Stimulated activated CD8-positive, alpha-beta memory T cell treated with anti-CD3 and anti-CD28 coated beads, Interleukin-4, amount 100 ng/mL, for 4 hours (primary cell): ENCODE measurements around the gene IQSEC2.

Source experiments
- DNase-seq, 2 donors: peaks; one replicate each; pipeline ENCODE4 v3.0.0-alpha.2; 2020; ENCODE audit warnings: low read depth in 2 of 2, low spot score in 1 of 2

Gene IQSEC2

GRCh38 chrX:53268173-53268572 is 13.2 kb downstream of the IQSEC2 start:
- no peak for DNase-seq

- no peak for DNase-seq
Measured at GRCh38 chrX:53266914-53267313, 14.5 kb downstream of the IQSEC2 start.

- no peak for DNase-seq
Measured at GRCh38 chrX:53265771-53266574, 15.4 kb downstream of the IQSEC2 start.

- DNase-seq, result no peak
Measured at GRCh38 chrX:53263597-53264094, 17.7 kb downstream of the IQSEC2 start.

- DNase-seq, result no peak
Measured at GRCh38 chrX:53262918-53263394, 18.4 kb downstream of the IQSEC2 start.

GRCh38 chrX:53262189-53262917 is 19.0 kb downstream of the IQSEC2 start:
- DNase-seq, result no peak

GRCh38 chrX:53261355-53261972 is 19.9 kb downstream of the IQSEC2 start:
- DNase-seq, result no peak

- DNase-seq, result no peak
Measured at GRCh38 chrX:53260836-53261235, 20.5 kb downstream of the IQSEC2 start.

- no peak for DNase-seq
Measured at GRCh38 chrX:53257670-53258423, 23.5 kb downstream of the IQSEC2 start.

- no peak for DNase-seq
Measured at GRCh38 chrX:53257166-53257565, 24.2 kb downstream of the IQSEC2 start.

GRCh38 chrX:53256446-53257041 is 24.8 kb downstream of the IQSEC2 start:
- DNase-seq, result no peak

- DNase-seq, result no peak
Measured at GRCh38 chrX:53255738-53256191, 25.6 kb downstream of the IQSEC2 start.

GRCh38 chrX:53254570-53255461 is 26.6 kb downstream of the IQSEC2 start:
- no peak for DNase-seq

GRCh38 chrX:53253293-53254020 is 27.9 kb downstream of the IQSEC2 start:
- DNase-seq, result no peak

GRCh38 chrX:53251307-53251706 is 30.1 kb downstream of the IQSEC2 start:
- DNase-seq, result no peak

- no peak for DNase-seq
Measured at GRCh38 chrX:53250556-53250955, 30.8 kb downstream of the IQSEC2 start.

GRCh38 chrX:53249408-53250042 is 31.9 kb downstream of the IQSEC2 start:
- no peak for DNase-seq

GRCh38 chrX:53247928-53248327 is 33.5 kb downstream of the IQSEC2 start:
- DNase-seq, result no peak
